Subcutaneous adipose tissue (tissue), 4 donors: ENCODE results near the gene USP43. TPM values are rescaled to one million over a fixed set of nuclear protein-coding genes. Genes with fewer than 3 reads are reported as not detected.

Source experiments
- total RNA-seq, 4 donors: library from RNA; depleted of rRNA; stranded (reverse); fragments of >200 nt; gene quantifications; one replicate each; pipeline ENCODE4 v1.1.0, GENCODE V29; 2016
- TF ChIP-seq, protein P1 (sequence below): fragments of 450-650 bp; IDR thresholded peaks from one replicate; pipeline ENCODE4 v1.5.1; 2016; ENCODE audit warnings: low read depth, mild to moderate bottlenecking, control low read depth, antibody characterized with exemption, moderate library complexity

Gene USP43
- total RNA-seq, 4 donors from 2014 or later = 0.22 to 0.51 TPM; not detected in 2

DNA sequence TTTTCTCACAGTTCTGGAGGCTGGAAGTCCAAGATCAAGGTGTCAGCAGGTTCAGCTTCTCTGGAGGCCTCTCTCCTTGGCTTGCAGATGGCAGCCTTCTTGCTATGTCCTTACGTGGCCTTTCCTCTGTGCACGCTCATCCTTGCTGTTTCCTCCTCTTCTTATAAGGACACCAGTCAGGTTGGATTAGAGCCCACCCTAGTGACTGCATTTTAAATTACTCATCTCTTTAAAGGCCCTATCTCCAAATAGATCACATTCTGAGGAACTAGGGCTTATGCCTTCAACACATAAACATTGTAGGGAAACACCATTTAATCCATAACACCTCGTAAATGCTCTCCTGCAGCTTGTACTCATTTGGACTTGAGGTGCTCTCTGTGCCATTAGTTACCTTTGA lies 109.8 kb downstream of the USP43 start:
- TF ChIP-seq, protein P1, sequence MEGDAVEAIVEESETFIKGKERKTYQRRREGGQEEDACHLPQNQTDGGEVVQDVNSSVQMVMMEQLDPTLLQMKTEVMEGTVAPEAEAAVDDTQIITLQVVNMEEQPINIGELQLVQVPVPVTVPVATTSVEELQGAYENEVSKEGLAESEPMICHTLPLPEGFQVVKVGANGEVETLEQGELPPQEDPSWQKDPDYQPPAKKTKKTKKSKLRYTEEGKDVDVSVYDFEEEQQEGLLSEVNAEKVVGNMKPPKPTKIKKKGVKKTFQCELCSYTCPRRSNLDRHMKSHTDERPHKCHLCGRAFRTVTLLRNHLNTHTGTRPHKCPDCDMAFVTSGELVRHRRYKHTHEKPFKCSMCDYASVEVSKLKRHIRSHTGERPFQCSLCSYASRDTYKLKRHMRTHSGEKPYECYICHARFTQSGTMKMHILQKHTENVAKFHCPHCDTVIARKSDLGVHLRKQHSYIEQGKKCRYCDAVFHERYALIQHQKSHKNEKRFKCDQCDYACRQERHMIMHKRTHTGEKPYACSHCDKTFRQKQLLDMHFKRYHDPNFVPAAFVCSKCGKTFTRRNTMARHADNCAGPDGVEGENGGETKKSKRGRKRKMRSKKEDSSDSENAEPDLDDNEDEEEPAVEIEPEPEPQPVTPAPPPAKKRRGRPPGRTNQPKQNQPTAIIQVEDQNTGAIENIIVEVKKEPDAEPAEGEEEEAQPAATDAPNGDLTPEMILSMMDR = no peak

DNA sequence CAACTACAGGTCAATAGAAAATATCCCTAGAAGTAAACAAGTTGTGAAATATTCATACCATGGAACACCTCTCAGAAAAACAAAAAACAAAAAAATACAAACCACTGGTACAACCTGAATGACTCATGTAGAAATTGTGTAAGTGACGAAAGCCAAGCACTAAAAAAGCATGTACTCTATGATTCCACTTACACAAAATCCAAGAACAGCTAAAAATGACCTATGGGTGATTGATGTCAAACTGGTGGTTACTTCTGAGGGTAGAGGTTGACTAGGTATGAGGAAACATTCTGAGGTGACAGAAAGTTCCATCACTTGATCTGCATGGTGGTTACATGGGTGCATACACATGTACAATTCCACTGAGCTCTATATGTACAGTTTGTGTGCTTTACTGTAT lies 114.9 kb downstream of the USP43 start:
- TF ChIP-seq, protein P1 = no peak

DNA sequence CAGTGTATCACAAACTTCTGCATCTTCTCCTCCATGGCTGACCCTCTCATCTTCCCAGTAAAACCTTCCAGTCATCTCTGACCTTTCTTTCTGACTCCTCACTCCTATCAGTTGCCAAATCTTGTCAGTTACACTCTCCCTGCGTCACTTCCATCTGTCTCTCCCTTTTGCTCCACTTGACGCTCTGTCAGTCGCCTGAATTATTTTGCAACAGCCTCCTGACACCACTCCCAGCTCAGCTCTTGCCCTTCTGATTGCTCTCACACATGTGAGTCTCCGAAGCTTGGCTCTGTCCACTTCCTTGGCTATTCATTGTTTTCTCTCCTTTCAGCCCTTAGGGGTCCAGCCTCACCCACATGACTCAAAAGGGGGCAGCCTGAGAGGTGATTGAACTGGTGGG lies 118.3 kb downstream of the USP43 start:
- TF ChIP-seq, protein P1 = no peak

DNA sequence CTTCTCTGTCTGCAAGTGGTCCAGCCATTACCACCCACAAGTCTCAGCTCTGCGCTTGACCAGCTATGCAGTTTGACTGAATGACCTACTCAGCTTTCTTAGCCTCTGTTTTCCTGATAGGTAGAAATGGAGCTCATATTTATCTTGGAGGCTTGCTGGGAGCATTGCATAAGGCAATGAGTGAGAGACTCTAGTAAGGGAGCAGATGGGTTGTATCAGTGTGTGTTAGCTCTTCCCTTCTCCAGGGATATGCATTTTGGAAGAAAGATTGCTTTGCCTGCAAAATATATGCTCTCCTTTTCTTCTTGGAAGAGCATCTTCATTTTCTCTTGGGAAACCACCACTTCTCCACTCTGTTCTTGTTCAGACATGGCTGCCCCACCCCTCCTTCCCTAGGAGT lies 120.0 kb downstream of the USP43 start:
- TF ChIP-seq, protein P1 = no peak

DNA sequence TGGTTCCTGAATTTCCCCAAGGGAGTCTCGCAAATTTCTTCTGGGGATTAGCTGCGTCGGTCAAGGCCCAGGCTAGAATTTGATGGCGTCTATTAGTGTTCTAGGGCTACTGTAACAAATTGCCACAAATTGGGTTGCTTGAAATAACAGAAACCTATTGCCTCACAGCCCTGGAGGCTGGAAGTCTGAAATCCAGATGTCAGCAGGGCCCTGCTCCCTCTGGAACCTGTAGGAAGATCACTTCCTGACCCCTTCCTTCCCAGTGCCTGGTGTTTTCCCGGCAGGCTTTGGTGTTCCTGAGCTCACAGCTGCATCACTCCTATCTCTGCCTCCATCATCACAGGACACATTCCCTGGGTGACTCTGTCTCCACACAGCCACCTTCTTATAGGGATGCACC lies 121.7 kb downstream of the USP43 start:
- TF ChIP-seq, protein P1 = no peak

DNA sequence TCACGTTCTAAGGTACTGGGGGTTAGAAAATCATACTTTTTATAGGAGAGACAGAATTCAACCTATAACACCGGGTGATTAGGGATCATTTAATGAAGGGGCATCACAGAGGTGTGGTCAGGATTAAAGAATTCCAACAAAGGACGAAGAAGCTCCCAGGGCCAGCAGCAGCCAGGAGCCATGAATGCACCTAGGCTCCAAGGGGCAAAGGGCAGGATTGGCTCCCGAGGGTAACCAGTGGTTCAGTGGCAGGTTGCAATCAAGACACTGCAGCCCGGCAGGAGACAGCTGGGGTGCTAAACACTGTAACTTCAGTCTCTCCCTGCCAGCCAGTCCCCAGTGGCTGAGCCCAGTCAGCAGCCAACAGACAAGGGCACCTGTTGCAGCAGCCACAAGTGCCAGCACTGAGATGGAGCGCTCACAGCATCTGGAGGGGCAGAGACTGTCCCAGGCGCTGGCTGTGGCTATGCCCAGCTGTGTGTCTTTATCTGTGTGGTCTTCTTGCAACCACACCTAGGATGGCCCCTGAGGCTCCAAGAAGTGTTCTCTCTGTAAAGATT lies 122.2 kb downstream of the USP43 start:
- TF ChIP-seq, protein P1 = no peak

DNA sequence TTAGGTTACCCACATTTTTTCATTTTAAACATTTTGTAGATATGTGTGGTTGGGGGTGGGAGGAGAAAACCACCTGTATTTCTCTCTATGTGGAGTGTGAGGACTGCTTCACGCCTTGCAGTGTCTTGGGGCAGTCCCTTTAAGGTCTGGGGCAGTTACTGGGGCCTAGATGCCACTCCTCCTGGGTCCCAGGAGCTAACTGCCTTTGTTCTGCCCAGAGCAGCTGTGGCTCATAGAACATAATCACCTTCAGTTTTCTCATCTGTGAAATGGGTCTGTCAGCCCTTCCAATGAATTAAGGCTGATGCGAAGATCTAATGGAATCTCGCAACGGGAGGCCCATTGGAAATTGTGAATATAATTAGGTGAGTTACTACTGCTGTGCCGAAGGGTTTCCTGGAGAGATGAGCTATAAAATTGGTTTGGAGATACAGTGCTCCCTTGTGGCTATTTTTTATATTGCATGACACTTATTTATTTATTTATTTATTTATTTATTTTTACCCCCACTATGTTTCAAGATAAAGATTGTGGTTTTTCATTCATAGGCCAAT lies 123.1 kb downstream of the USP43 start:
- TF ChIP-seq, protein P1 = no peak
